PC-3 (cell line): Measurements from ENCODE around the gene HSD17B7.

Experiments
- EZH2 ChIP-seq: fragments of 300-600 bp; sonication (generic); IDR thresholded peaks from one replicate; pipeline ENCODE4 v1.6.1; 2017; ENCODE audit warnings: antibody characterized with exemption, mild to moderate bottlenecking, low read length; ENCODE audit not compliant: unreplicated experiment
- TF ChIP-seq, protein P1 (sequence below): fragments of 300-600 bp; sonication (generic); conservative IDR thresholded peaks from 2 replicates; pipeline ENCODE4 v1.5.1; 2017; ENCODE audit warnings: antibody characterized with exemption, low read depth, mild to moderate bottlenecking, low read length

DNA sequence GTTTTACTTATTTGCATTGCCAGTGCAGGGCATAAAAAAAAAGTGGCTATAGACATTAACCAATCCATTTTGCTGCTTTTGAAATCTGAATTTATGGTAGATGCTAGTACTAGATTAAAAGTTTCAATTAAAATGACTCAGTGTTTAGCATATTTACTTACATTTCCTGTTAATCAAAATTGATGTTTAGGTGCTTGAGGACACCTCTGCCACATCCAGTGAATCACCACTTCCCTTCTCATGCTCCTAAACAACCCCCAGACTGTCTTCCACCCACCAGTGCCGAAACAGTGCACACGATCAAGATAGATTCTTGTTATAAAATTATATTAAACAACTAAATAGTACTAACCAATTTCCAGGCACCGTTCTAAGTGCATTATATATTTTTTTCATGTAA lies 32.7 kb downstream of the HSD17B7 start:
- TF ChIP-seq EZH2, result no peak
- TF ChIP-seq, protein P1, sequence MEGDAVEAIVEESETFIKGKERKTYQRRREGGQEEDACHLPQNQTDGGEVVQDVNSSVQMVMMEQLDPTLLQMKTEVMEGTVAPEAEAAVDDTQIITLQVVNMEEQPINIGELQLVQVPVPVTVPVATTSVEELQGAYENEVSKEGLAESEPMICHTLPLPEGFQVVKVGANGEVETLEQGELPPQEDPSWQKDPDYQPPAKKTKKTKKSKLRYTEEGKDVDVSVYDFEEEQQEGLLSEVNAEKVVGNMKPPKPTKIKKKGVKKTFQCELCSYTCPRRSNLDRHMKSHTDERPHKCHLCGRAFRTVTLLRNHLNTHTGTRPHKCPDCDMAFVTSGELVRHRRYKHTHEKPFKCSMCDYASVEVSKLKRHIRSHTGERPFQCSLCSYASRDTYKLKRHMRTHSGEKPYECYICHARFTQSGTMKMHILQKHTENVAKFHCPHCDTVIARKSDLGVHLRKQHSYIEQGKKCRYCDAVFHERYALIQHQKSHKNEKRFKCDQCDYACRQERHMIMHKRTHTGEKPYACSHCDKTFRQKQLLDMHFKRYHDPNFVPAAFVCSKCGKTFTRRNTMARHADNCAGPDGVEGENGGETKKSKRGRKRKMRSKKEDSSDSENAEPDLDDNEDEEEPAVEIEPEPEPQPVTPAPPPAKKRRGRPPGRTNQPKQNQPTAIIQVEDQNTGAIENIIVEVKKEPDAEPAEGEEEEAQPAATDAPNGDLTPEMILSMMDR, result no peak
